Activated CD4-positive, alpha-beta T cell treated with anti-CD3 and anti-CD28 coated beads, Interleukin-2, amount 10 ng/mL, durations not matched to agents 7 days and 5 days (primary cell): ENCODE measurements around the gene GFER. TPM values are rescaled to one million over a fixed set of nuclear protein-coding genes. Genes with fewer than 3 reads are reported as not detected.
A peak's percentile ranks its signal among the peaks of the same experiment; 100 is the strongest.
"Not testable (repeated sequence)": the region's sequence is repeated elsewhere in the genome, so short reads cannot be mapped to it uniquely, and the experiment has no call there.

Experiments used
- CTCF ChIA-PET: fragments of 350-600 bp; sonication (Branson Sonifier 250); formaldehyde crosslinking; loops from one replicate; lab custom pipeline; 2021; ENCODE audit warnings: antibody characterized with exemption; lab: Charles Lee
- POLR2A ChIA-PET: fragments of 350-600 bp; sonication (Branson Sonifier 250); formaldehyde crosslinking; loops from one replicate; lab custom pipeline; 2021; ENCODE audit warnings: antibody characterized with exemption; lab: Charles Lee
- DNase-seq: peaks from one replicate; pipeline ENCODE4 v3.0.0-alpha.2; 2020
- H3K27ac Mint-ChIP-seq: one replicate; pipeline ENCODE4 v1.8.0; 2021; ENCODE audit warnings: mild to moderate bottlenecking, moderate library complexity, mixed read lengths
- H3K27me3 Mint-ChIP-seq: one replicate; pipeline ENCODE4 v1.8.0; 2021; ENCODE audit warnings: mixed read lengths
- H3K36me3 Mint-ChIP-seq: one replicate; pipeline ENCODE4 v1.8.0; 2021; ENCODE audit warnings: low read depth, mixed read lengths
- H3K4me1 Mint-ChIP-seq: one replicate; pipeline ENCODE4 v1.8.0; 2021; ENCODE audit warnings: mixed read lengths
- H3K4me3 Mint-ChIP-seq: one replicate; pipeline ENCODE4 v1.8.0; 2021; ENCODE audit warnings: mild to moderate bottlenecking, moderate library complexity, mixed read lengths
- H3K9me3 Mint-ChIP-seq: one replicate; pipeline ENCODE4 v1.8.0; 2021; ENCODE audit warnings: mixed read lengths
- total RNA-seq, 2 experiments: library from RNA; stranded (reverse); gene quantifications; one replicate each; pipeline ENCODE4 v1.2.3, GENCODE V29; 2021

Gene GFER
- total RNA-seq, 2 experiments from 2014 or later, result 23.8 to 25.2 TPM

GRCh38 chr16:1945559-1946391 lies 38.2 kb upstream of the GFER start:
- Mint-ChIP-seq H3K4me1 (peaks cover 24% of the 10 kb centered on the region), H3K27me3 (no peaks in the 10 kb centered on the region), H3K36me3 (no peaks in the 10 kb centered on the region), H3K27ac (no peak overlapping the region), H3K4me3 (no peak overlapping the region), H3K9me3 (no peaks in the 10 kb centered on the region)
- no peak for DNase-seq
- POLR2A ChIA-PET, result no interaction called here
- CTCF ChIA-PET, result interaction anchor here (0.5 kb wide), 1 partner anchor 228 kb away, joined by 4 read pairs; no protein-coding TSS in a partner anchor

- POLR2A ChIA-PET, result no interaction called here
- CTCF ChIA-PET, result interaction anchor here (0.6 to 0.7 kb wide), 2 partner anchors 13 to 1171 kb away, joined by 4 read pairs; partner anchors contain the start of gene NDUFB10
- H3K27ac Mint-ChIP-seq, result no peak overlapping the region
- H3K27me3 Mint-ChIP-seq, result no peaks in the 10 kb centered on the region
- no peaks in the 10 kb centered on the region for H3K9me3 Mint-ChIP-seq
- H3K4me1 Mint-ChIP-seq, result peaks cover 18% of the 10 kb centered on the region
- H3K4me3 Mint-ChIP-seq, result no peak overlapping the region
- no peaks in the 10 kb centered on the region for H3K36me3 Mint-ChIP-seq
- no peak for DNase-seq
These were observed 37.3 kb upstream of the GFER start for GRCh38 chr16:1946495-1947368.

GRCh38 chr16:1947369-1947670 lies 36.7 kb upstream of the GFER start:
- POLR2A ChIA-PET, result no interaction called here
- Mint-ChIP-seq H3K9me3 (no peaks in the 10 kb centered on the region), H3K36me3 (no peaks in the 10 kb centered on the region), H3K4me1 (peaks cover 13% of the 10 kb centered on the region), H3K4me3 (no peak overlapping the region), H3K27me3 (peaks cover 2% of the 10 kb centered on the region), H3K27ac (peak overlapping the region; percentile 25)
- DNase-seq, result no peak
- CTCF ChIA-PET, result interaction anchor here (0.6 kb wide), 1 partner anchor 1170 kb away, joined by 4 read pairs; no protein-coding TSS in a partner anchor

- Mint-ChIP-seq H3K9me3 (no peaks in the 10 kb centered on the region), H3K36me3 (no peaks in the 10 kb centered on the region), H3K4me3 (no peak overlapping the region), H3K27ac (no peak overlapping the region), H3K27me3 (peaks cover 2% of the 10 kb centered on the region), H3K4me1 (peaks cover under 1% of the 10 kb centered on the region)
- POLR2A ChIA-PET, result no interaction called here
- CTCF ChIA-PET, result interaction anchor here (0.6 kb wide), 1 partner anchor 145 kb away, joined by 5 read pairs; no protein-coding TSS in a partner anchor
- no peak for DNase-seq
These were observed 34.5 kb upstream of the GFER start for GRCh38 chr16:1949507-1949906.

GRCh38 chr16:1950047-1950446 lies 33.9 kb upstream of the GFER start:
- Mint-ChIP-seq H3K27ac (no peak overlapping the region), H3K27me3 (peaks cover 2% of the 10 kb centered on the region), H3K4me3 (no peak overlapping the region), H3K9me3 (no peaks in the 10 kb centered on the region), H3K36me3 (no peaks in the 10 kb centered on the region), H3K4me1 (no peaks in the 10 kb centered on the region)
- ChIA-PET POLR2A (no interaction called here), CTCF (interaction anchor here (1.3 kb wide), 1 partner anchor 9 kb away, joined by 6 read pairs; the partner anchor contains the start of gene NDUFB10)
- DNase-seq, result no peak

GRCh38 chr16:1950559-1950958 lies 33.4 kb upstream of the GFER start:
- no peak overlapping the region for H3K4me3 Mint-ChIP-seq
- H3K36me3 Mint-ChIP-seq, result no peaks in the 10 kb centered on the region
- no peaks in the 10 kb centered on the region for H3K4me1 Mint-ChIP-seq
- POLR2A ChIA-PET, result no interaction called here
- no peak for DNase-seq
- H3K27ac Mint-ChIP-seq, result no peak overlapping the region
- CTCF ChIA-PET, result interaction anchor here (1.3 kb wide), 1 partner anchor 9 kb away, joined by 6 read pairs; the partner anchor contains the start of gene NDUFB10
- peaks cover 2% of the 10 kb centered on the region for H3K27me3 Mint-ChIP-seq
- H3K9me3 Mint-ChIP-seq, result no peaks in the 10 kb centered on the region

GRCh38 chr16:1953734-1954133 lies 30.3 kb upstream of the GFER start:
- Mint-ChIP-seq H3K4me3 (no peak overlapping the region), H3K4me1 (no peaks in the 10 kb centered on the region), H3K36me3 (no peaks in the 10 kb centered on the region), H3K9me3 (no peaks in the 10 kb centered on the region), H3K27ac (no peak overlapping the region), H3K27me3 (peaks cover 2% of the 10 kb centered on the region)
- POLR2A ChIA-PET, result no interaction called here
- DNase-seq, result no peak
- CTCF ChIA-PET, result no interaction called here

GRCh38 chr16:1957434-1958142 lies 26.4 kb upstream of the GFER start:
- H3K4me1 Mint-ChIP-seq, result peaks cover 28% of the 10 kb centered on the region
- H3K9me3 Mint-ChIP-seq, POLR2A ChIA-PET, DNase-seq, H3K27me3 Mint-ChIP-seq, CTCF ChIA-PET, H3K4me3 Mint-ChIP-seq, H3K27ac Mint-ChIP-seq: not testable (repeated sequence)
- peaks cover 17% of the 10 kb centered on the region for H3K36me3 Mint-ChIP-seq

- H3K36me3 Mint-ChIP-seq, result peaks cover 22% of the 10 kb centered on the region
- H3K4me3 Mint-ChIP-seq, H3K27ac Mint-ChIP-seq, DNase-seq, POLR2A ChIA-PET, H3K27me3 Mint-ChIP-seq, H3K9me3 Mint-ChIP-seq: not testable (repeated sequence)
- peaks cover 34% of the 10 kb centered on the region for H3K4me1 Mint-ChIP-seq
- CTCF ChIA-PET, result interaction anchor here (1.7 to 2.0 kb wide), 2 partner anchors 7 to 131 kb away, joined by 3 to 6 read pairs; partner anchors contain the start of genes FAHD1 and HAGH
These were observed 25.9 kb upstream of the GFER start for GRCh38 chr16:1958143-1958491.

GRCh38 chr16:1958715-1959268 lies 25.2 kb upstream of the GFER start:
- Mint-ChIP-seq H3K36me3 (peaks cover 29% of the 10 kb centered on the region), H3K9me3 (no peaks in the 10 kb centered on the region), H3K27me3 (no peaks in the 10 kb centered on the region), H3K4me3 (peak overlapping the region; percentile 93), H3K4me1 (peaks cover 41% of the 10 kb centered on the region), H3K27ac (peak overlapping the region; percentile 60)
- ChIA-PET POLR2A (no interaction called here), CTCF (interaction anchor here (1.0 to 2.0 kb wide), 3 partner anchors 8 to 132 kb away, joined by 3 to 6 read pairs (median 4); partner anchors contain the start of genes FAHD1 and HAGH)
- no peak for DNase-seq

- CTCF ChIA-PET, result interaction anchor here (0.6 to 2.0 kb wide), 5 partner anchors 9 to 132 kb away, joined by 3 to 6 read pairs (median 3); partner anchors contain the start of genes FAHD1 and HAGH
- Mint-ChIP-seq H3K36me3 (peaks cover 34% of the 10 kb centered on the region), H3K27ac (peak within 1 kb of the TSS; percentile 93), H3K27me3 (no peaks in the 10 kb centered on the region), H3K4me3 (peak within 1 kb of the TSS; percentile 93), H3K4me1 (peaks cover 43% of the 10 kb centered on the region), H3K9me3 (no peaks in the 10 kb centered on the region)
- POLR2A ChIA-PET, result no interaction called here
- peak; percentile 91 for DNase-seq
These were observed 24.5 kb upstream of the GFER start, which contains the start of gene NDUFB10 for GRCh38 chr16:1959269-1960039. NDUFB10 (plus strand) TSS chr16:1959538; CDS start chr16:1959625, 87 bp downstream.
